Lower leg skin (tissue), 4 donors: ENCODE data around the gene SLC6A1. TPM values are rescaled to one million over a fixed set of nuclear protein-coding genes. Genes with fewer than 3 reads are reported as not detected.

Experiments
- DNase-seq, 2 donors: peaks; one replicate each; pipeline ENCODE4 v3.0.0-alpha.2; 2019; ENCODE audit warnings: low spot score in 2 of 2
- H3K4me3 ChIP-seq: fragments of 200-600 bp; sonication (generic); 2 replicates; pipeline ENCODE4 v1.5.1; 2017; ENCODE audit warnings: mild to moderate bottlenecking, low read depth; ENCODE audit not compliant: poor library complexity, severe bottlenecking
- CTCF ChIP-seq, 3 donors: fragments of 450-650 bp; IDR thresholded peaks; one replicate each; pipeline ENCODE4 v1.5.1; 2016; ENCODE audit warnings: antibody characterized with exemption in 3 of 3, mild to moderate bottlenecking in 3 of 3, moderate library complexity in 2 of 3
- POLR2A ChIP-seq, 2 donors: fragments of 450-650 bp; IDR thresholded peaks; one replicate each; pipeline ENCODE4 v1.6.1; 2016 to 2017; ENCODE audit warnings: antibody characterized with exemption in 2 of 2, mild to moderate bottlenecking in 1 of 2, moderate library complexity in 1 of 2
- WGBS, 2 donors: methylation state at CpG; one replicate each; pipeline ENCODE4 v1.1.5; 2018; 5-methylcytosine and 5-hydroxymethylcytosine counted together
- intact Hi-C: fragments of 100-400 bp; cut with DNase I; formaldehyde crosslinking; loops from one replicate; pipeline ENCODE4 v1.15.0; 2023; ENCODE audit warnings: low total_unique reads
- total RNA-seq, 4 donors: library from RNA; depleted of rRNA; stranded (reverse); fragments of >200 nt; gene quantifications; one replicate each; pipeline ENCODE4 v1.1.0, GENCODE V29; 2016

SLC6A1 gene
- total RNA-seq, 4 donors from 2014 or later = 0.10 to 2.3 (median 1.1) TPM; not detected in 1

- intact Hi-C loops = no loop called here
- TF ChIP-seq CTCF (IDR thresholded peaks at IDR 0.05) = no peak
- TF ChIP-seq POLR2A (IDR thresholded peaks at IDR 0.05) = no peak
- no peak for DNase-seq
- H3K4me3 ChIP-seq = no peak overlapping the region
- 82 to 84% methylated on average over 7 of the region's 7 CpGs for WGBS, 2 donors
These were observed 3.5 kb upstream of the SLC6A1 start for GRCh38 chr3:10988991-10989484.

DNA sequence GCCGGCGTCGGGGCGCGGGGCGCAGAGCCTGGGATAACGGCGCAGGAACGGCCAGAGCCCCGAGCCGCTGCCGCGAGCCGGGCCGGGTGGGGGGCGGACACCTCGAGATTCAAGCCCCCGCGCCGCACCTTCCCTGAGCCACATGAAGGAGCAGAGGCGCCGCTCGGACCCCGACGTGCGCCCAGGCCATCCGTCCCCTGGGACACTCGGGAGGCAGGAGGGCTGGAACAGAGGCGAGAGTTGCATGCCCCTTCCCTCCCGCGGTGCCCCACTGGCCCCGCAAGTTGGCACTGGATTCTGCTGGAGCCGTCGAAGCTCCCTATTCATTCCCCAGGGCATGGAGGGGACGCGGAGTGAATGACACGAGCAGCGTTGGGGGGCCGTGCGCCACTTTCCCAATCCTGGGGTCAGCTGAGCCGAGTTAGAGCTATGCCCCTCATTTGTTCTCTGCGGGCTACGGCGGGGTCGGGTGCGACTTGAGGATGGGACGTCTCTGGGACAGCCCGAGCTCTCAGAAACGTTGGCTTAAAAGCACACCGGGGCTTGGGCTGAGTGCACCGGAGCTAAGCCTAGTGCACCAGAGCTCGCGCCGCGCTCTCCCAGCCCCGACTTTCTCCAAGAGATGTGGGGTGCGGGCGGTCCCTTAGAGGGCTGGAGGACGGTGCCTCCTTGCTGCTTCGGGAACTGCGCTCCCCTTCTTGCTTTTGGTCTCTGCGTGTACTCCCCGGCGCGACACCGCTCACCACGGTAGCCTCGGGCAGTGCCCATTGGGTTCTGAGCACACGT is 588 bp downstream of the SLC6A1 start:
- DNase-seq = no peak
- 2% methylated on average over 39 to 50 of the region's 69 CpGs for WGBS, 2 donors
- intact Hi-C loops = no loop called here
- TF ChIP-seq CTCF (IDR thresholded peaks at IDR 0.05) (no peak), POLR2A (IDR thresholded peaks at IDR 0.05) (no peak)
- no peak overlapping the region for H3K4me3 ChIP-seq

GRCh38 chr3:10993729-10994065 is 1.1 kb downstream of the SLC6A1 start:
- H3K4me3 ChIP-seq = no peak overlapping the region
- DNase-seq = no peak
- intact Hi-C loops = no loop called here
- TF ChIP-seq CTCF (IDR thresholded peaks at IDR 0.05) (no peak), POLR2A (IDR thresholded peaks at IDR 0.05) (no peak)
- 20 to 27% methylated on average over 9 of the region's 9 CpGs for WGBS, 2 donors

GRCh38 chr3:10994306-10994705 is 1.8 kb downstream of the SLC6A1 start:
- intact Hi-C loops = no loop called here
- WGBS, 2 donors = 39 to 49% methylated on average over 3 of the region's 3 CpGs
- H3K4me3 ChIP-seq = no peak overlapping the region

DNA sequence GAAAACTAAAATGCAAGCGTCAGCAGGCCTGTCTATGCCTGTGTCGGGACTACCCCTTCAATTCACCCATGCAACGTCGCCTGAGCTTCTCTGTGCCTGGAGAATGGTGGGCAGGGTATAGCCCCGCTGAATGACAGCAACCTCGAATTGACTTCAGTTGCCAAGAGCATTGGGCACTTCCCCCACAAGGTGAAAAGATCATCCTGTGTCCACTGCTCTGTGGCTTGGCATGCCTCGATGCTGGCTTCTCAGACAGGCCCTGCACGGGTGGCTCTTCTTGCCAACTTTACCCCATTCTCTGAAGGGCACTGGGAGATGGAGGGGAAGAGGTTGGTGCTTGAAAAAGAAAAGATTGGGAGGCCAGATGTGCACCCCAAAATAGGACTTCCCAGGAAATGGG is 3.3 kb downstream of the SLC6A1 start:
- no peak overlapping the region for H3K4me3 ChIP-seq
- DNase-seq = no peak
- no peak for TF ChIP-seq POLR2A (IDR thresholded peaks at IDR 0.05)
- no peak for TF ChIP-seq CTCF (IDR thresholded peaks at IDR 0.05)
- 85 to 94% methylated on average over 8 of the region's 8 CpGs for WGBS, 2 donors
- intact Hi-C loops = no loop called here

More at GRCh38 chr3:10994306-10994705, 1.8 kb downstream of the SLC6A1 start:
- TF ChIP-seq POLR2A (IDR thresholded peaks at IDR 0.05) (no peak), CTCF (IDR thresholded peaks at IDR 0.05) (no peak)
- DNase-seq = no peak
